ENCODE results near the gene HCFC1R1. TPM values are rescaled to one million over a fixed set of nuclear protein-coding genes. Genes with fewer than 3 reads are reported as not detected.

Gene HCFC1R1
- total RNA-seq, 1 experiment from 2014 or later, result 60.0 TPM

DNA sequence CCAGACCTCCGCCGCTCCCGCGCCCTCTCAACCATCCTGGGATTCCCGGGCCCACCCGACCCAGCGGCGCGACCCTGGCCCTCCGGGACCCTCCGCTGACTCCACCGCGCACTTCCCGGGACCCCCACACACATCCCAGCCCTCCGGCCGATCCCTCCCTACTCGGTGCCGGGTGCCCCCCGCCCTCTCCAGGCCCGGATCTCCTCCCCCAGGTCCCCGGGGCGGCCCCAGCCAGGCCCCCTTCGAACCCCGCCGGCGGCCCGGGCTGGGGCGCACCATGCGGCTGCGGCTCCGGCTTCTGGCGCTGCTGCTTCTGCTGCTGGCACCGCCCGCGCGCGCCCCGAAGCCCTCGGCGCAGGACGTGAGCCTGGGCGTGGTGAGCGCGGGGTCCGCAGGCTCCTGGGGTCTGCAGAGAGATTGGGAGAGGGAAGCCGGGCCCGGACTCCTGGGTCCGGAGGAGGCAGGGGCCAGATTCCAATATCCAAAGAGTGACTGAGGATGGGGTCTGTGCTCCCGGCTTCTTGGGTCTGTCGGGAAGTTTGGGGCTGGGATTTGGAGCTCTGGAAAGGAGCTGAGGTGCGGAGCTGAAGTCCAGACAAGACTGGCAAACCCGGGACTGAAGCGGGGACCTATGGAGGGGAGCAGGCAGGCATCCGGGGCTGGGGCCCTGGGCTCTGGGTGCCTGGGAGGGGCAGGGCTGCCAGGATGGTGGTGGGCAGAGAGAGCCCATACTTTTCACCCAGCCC, 23.1 kb upstream of the HCFC1R1 start:
- H3K4me3 ChIP-seq (replicated peaks in 1 of 2; ENCODE audit: low read depth in 1 of 2, low read length in 2 of 2), result peak overlapping the region; percentile 56 to 79
- ATAC-seq, result peak; percentile 8; the same call in 1 of the 2 replicates

More for the DNA sequence above, 23.1 kb upstream of the HCFC1R1 start:
- Histone ChIP-seq H3K4me1 (ENCODE audit: control insufficient read depth in 1 of 2, insufficient read depth in 2 of 2, low read length in 2 of 2) (peaks cover 5 to 52% of the 10 kb centered on the region in 2 experiments), H3K27ac (ENCODE audit: low read depth, low read length) (no peak overlapping the region; the same call in 1 of the 2 replicates), H3K4me2 (ENCODE audit: low read length) (peak overlapping the region; percentile 99), H3K27me3 (ENCODE audit: insufficient read depth, low read length) (no peaks in the 10 kb centered on the region), H2AFZ (ENCODE audit: low read depth, low read length, poor library complexity, severe bottlenecking) (no peak overlapping the region), H4K20me1 (ENCODE audit: insufficient read depth) (no peaks in the 10 kb centered on the region), H3K9ac (ENCODE audit: low read length) (peak overlapping the region; percentile 81), H3K9me3 (ENCODE audit: control insufficient read depth in 1 of 2, insufficient read depth in 1 of 2, low read depth in 1 of 2, low read length in 2 of 2) (no peaks in the 10 kb centered on the region), H3K79me2 (ENCODE audit: insufficient read depth, low read length) (no peaks in the 10 kb centered on the region), H3K36me3 (ENCODE audit: control insufficient read depth in 1 of 2, insufficient read depth in 2 of 2, low read length in 2 of 2) (no peaks in the 10 kb centered on the region), H3K9me2 (ENCODE audit: insufficient read depth) (no peaks in the 10 kb centered on the region)
- intact Hi-C loops (cut with micrococcal nuclease), result no loop called here
- RAD21 ChIA-PET (ENCODE audit: low non-redundant PET in 1 of 2, low total read pairs in 2 of 2, uncharacterized antibody in 2 of 2, unreplicated experiment in 2 of 2), result no interaction called here
- TF ChIP-seq, protein P1, sequence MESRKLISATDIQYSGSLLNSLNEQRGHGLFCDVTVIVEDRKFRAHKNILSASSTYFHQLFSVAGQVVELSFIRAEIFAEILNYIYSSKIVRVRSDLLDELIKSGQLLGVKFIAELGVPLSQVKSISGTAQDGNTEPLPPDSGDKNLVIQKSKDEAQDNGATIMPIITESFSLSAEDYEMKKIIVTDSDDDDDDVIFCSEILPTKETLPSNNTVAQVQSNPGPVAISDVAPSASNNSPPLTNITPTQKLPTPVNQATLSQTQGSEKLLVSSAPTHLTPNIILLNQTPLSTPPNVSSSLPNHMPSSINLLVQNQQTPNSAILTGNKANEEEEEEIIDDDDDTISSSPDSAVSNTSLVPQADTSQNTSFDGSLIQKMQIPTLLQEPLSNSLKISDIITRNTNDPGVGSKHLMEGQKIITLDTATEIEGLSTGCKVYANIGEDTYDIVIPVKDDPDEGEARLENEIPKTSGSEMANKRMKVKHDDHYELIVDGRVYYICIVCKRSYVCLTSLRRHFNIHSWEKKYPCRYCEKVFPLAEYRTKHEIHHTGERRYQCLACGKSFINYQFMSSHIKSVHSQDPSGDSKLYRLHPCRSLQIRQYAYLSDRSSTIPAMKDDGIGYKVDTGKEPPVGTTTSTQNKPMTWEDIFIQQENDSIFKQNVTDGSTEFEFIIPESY (IDR thresholded peaks at IDR 0.05; ENCODE audit: extremely low read depth, insufficient replicate concordance, low read length), result no peak
- TF ChIP-seq CEBPB (IDR thresholded peaks at IDR 0.05; ENCODE audit: low read depth) (no peak), EZH2phosphoT487 (IDR thresholded peaks at IDR 0.05; ENCODE audit: borderline replicate concordance) (no peak), RAD21 (IDR thresholded peaks at IDR 0.05; ENCODE audit: low read depth) (no peak), EZH2 (IDR thresholded peaks at IDR 0.05) (no peak), TCF7L2 (IDR thresholded peaks at IDR 0.05; ENCODE audit: borderline replicate concordance, extremely low read depth, insufficient read depth, insufficient read length) (no peak), FOSL1 (IDR thresholded peaks at IDR 0.05; ENCODE audit: low read depth) (no peak), ZNF274 (IDR thresholded peaks at IDR 0.05; ENCODE audit: low read depth, low read length) (no peak), SP1 (IDR thresholded peaks at IDR 0.05; ENCODE audit: low read depth) (no peak), EGR1 (IDR thresholded peaks at IDR 0.05; ENCODE audit: low read depth) (no peak), JUND (IDR thresholded peaks at IDR 0.05) (no peak)
- TF ChIP-seq, protein P2, sequence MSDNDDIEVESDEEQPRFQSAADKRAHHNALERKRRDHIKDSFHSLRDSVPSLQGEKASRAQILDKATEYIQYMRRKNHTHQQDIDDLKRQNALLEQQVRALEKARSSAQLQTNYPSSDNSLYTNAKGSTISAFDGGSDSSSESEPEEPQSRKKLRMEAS (IDR thresholded peaks at IDR 0.05), result no peak
- TF ChIP-seq, protein P3, sequence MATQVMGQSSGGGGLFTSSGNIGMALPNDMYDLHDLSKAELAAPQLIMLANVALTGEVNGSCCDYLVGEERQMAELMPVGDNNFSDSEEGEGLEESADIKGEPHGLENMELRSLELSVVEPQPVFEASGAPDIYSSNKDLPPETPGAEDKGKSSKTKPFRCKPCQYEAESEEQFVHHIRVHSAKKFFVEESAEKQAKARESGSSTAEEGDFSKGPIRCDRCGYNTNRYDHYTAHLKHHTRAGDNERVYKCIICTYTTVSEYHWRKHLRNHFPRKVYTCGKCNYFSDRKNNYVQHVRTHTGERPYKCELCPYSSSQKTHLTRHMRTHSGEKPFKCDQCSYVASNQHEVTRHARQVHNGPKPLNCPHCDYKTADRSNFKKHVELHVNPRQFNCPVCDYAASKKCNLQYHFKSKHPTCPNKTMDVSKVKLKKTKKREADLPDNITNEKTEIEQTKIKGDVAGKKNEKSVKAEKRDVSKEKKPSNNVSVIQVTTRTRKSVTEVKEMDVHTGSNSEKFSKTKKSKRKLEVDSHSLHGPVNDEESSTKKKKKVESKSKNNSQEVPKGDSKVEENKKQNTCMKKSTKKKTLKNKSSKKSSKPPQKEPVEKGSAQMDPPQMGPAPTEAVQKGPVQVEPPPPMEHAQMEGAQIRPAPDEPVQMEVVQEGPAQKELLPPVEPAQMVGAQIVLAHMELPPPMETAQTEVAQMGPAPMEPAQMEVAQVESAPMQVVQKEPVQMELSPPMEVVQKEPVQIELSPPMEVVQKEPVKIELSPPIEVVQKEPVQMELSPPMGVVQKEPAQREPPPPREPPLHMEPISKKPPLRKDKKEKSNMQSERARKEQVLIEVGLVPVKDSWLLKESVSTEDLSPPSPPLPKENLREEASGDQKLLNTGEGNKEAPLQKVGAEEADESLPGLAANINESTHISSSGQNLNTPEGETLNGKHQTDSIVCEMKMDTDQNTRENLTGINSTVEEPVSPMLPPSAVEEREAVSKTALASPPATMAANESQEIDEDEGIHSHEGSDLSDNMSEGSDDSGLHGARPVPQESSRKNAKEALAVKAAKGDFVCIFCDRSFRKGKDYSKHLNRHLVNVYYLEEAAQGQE (IDR thresholded peaks at IDR 0.05; ENCODE audit: low read depth), result no peak
- CTCF ChIA-PET, result interaction anchor here (4.3 kb wide), 1 partner anchor 12 kb away, joined by 16 read pairs; no protein-coding TSS in a partner anchor
- POLR2A ChIA-PET, result interaction anchor here (2.3 kb wide), 1 partner anchor 12 kb away, joined by 6 read pairs; no protein-coding TSS in a partner anchor
- BruUV-seq (replicated peaks), result no TSS peak
- DNase-seq (ENCODE audit: low read depth, low spot score), result no peak

Data from HCT116 (cell line).